Colon (tissue), 2 donors: ENCODE measurements around the gene MYBPC3.

Experiments used
- FAIRE-seq: peaks from 2 replicates; lab custom pipeline; 2012; peaks lifted over from hg19 to GRCh38; lab: Jason Lieb, UNC
- donor health status: control.
- donor health status: control.

The MYBPC3 gene

GRCh38 chr11:47384498-47384897 lies 32.0 kb upstream of the MYBPC3 start:
- no peak for FAIRE-seq

- FAIRE-seq: no peak
Observed at GRCh38 chr11:47383071-47383470, 30.6 kb upstream of the MYBPC3 start.

GRCh38 chr11:47380078-47380477 lies 27.6 kb upstream of the MYBPC3 start:
- FAIRE-seq: no peak

GRCh38 chr11:47379317-47379716 lies 26.8 kb upstream of the MYBPC3 start:
- FAIRE-seq: no peak

- FAIRE-seq: no peak
Observed at GRCh38 chr11:47378836-47379170, 26.3 kb upstream of the MYBPC3 start.

GRCh38 chr11:47378010-47378835 lies 25.7 kb upstream of the MYBPC3 start, which contains the start of gene SPI1:
TSS of gene SPI1 (minus strand) at chr11:47378547. CDS start at chr11:47378353, 194 bp downstream.
- FAIRE-seq: no peak

GRCh38 chr11:47377571-47378009 lies 25.1 kb upstream of the MYBPC3 start:
- FAIRE-seq: no peak

- FAIRE-seq: no peak
Observed at GRCh38 chr11:47376525-47377371, 24.2 kb upstream of the MYBPC3 start.

GRCh38 chr11:47376107-47376524 lies 23.6 kb upstream of the MYBPC3 start:
- FAIRE-seq: no peak

- FAIRE-seq: no peak
Observed at GRCh38 chr11:47375546-47376085, 23.1 kb upstream of the MYBPC3 start.

- no peak for FAIRE-seq
Observed at GRCh38 chr11:47375020-47375419, 22.5 kb upstream of the MYBPC3 start.

GRCh38 chr11:47374720-47375019 lies 22.2 kb upstream of the MYBPC3 start:
- FAIRE-seq: no peak

GRCh38 chr11:47373876-47374719 lies 21.6 kb upstream of the MYBPC3 start:
- no peak for FAIRE-seq

GRCh38 chr11:47372422-47372821 lies 19.9 kb upstream of the MYBPC3 start:
- no peak for FAIRE-seq

- no peak for FAIRE-seq
Observed at GRCh38 chr11:47369676-47370075, 17.2 kb upstream of the MYBPC3 start.

- no peak for FAIRE-seq
Observed at GRCh38 chr11:47366020-47366490, 13.6 kb upstream of the MYBPC3 start.

GRCh38 chr11:47361419-47361818 lies 8.9 kb upstream of the MYBPC3 start:
- FAIRE-seq: no peak

- no peak for FAIRE-seq
Observed at GRCh38 chr11:47360341-47360740, 7.8 kb upstream of the MYBPC3 start.

- FAIRE-seq: no peak
Observed at GRCh38 chr11:47359586-47359985, 7.1 kb upstream of the MYBPC3 start.

- FAIRE-seq: no peak
Observed at GRCh38 chr11:47359162-47359561, 6.7 kb upstream of the MYBPC3 start.

GRCh38 chr11:47358731-47359051 lies 6.2 kb upstream of the MYBPC3 start:
- FAIRE-seq: no peak
